SK-N-SH (cell line): ENCODE data around the gene PEMT. TPM values are rescaled to one million over a fixed set of nuclear protein-coding genes. Genes with fewer than 3 reads are reported as not detected.

Experiments used
- CTCF ChIA-PET: fragments of 300-600, 350-600 bp; formaldehyde crosslinking; extraction: SDS; loops from one replicate; lab custom pipeline; 2021; lab: Yijun Ruan, JAX
- POLR2A ChIA-PET: fragments of 350-600 bp; sonication (Branson Sonifier 250); formaldehyde crosslinking; extraction: SDS; loops from one replicate; lab custom pipeline; 2020; ENCODE audit warnings: antibody characterized with exemption, inconsistent platforms; lab: Yijun Ruan, JAX
- DNase-seq: peaks from one replicate; pipeline ENCODE4 v3.0.0; 2012
- H2AFZ ChIP-seq: fragments of 200-600 bp; sonication (generic); 2 replicates; pipeline ENCODE4 v1.8.1; 2016; ENCODE audit warnings: antibody characterized with exemption, mild to moderate bottlenecking, low read depth
- H3F3A ChIP-seq: fragments of 200-600 bp; sonication (generic); replicated peaks from 2 replicates; pipeline ENCODE3; 2016; ENCODE audit warnings: antibody characterized with exemption, mild to moderate bottlenecking; ENCODE audit not compliant: insufficient read depth
- H3K27ac ChIP-seq, 2 experiments: fragments of 200-500 bp in 1 of 2; fragments of 200-600 bp in 1 of 2; sonication (Bioruptor generic) in 1 of 2; sonication (generic), shearing (Covaris generic) in 1 of 2; 2 replicates each; pipeline versions ENCODE4 v1.5.1 to v1.6.1; 2014 to 2016; ENCODE audit warnings: low read depth in 2 of 2, inconsistent platforms in 1 of 2, low read length in 1 of 2, mild to moderate bottlenecking in 1 of 2, mixed read lengths in 1 of 2
- H3K27me3 ChIP-seq: fragments of 200-600 bp; sonication (generic), shearing (Covaris generic); 2 replicates; pipeline ENCODE4 v1.6.1; 2016; ENCODE audit warnings: mixed run types; ENCODE audit not compliant: insufficient read depth
- H3K36me3 ChIP-seq, 2 experiments: fragments of 200-500 bp in 1 of 2; fragments of 200-600 bp in 1 of 2; sonication (Bioruptor generic) in 1 of 2; sonication (generic) in 1 of 2; replicated peaks in 1 of 2; 2 replicates each; pipeline versions ENCODE3 to v1.5.1; 2014 to 2016; ENCODE audit warnings: low read length in 1 of 2, mild to moderate bottlenecking in 1 of 2; ENCODE audit not compliant: insufficient read depth in 2 of 2, control insufficient read depth in 1 of 2
- H3K4me1 ChIP-seq, 2 experiments: fragments of 200-500 bp in 1 of 2; fragments of 200-600 bp in 1 of 2; sonication (Bioruptor generic) in 1 of 2; sonication (generic), shearing (Covaris generic) in 1 of 2; 2 replicates each; pipeline versions ENCODE4 v1.5.1 to v1.6.1; 2014 to 2016; ENCODE audit warnings: low read depth in 1 of 2, low read length in 1 of 2, mixed run types in 1 of 2; ENCODE audit not compliant: insufficient read depth in 2 of 2, control insufficient read depth in 1 of 2
- H3K4me2 ChIP-seq: fragments of 200-600 bp; sonication (generic), shearing (Covaris generic); 2 replicates; pipeline ENCODE4 v1.6.1; 2017; ENCODE audit warnings: mixed run types
- H3K4me3 ChIP-seq, 2 experiments: fragments of 200-500 bp in 1 of 2; fragments of 200-600 bp in 1 of 2; sonication (Bioruptor generic) in 1 of 2; sonication (generic), shearing (Covaris generic) in 1 of 2; 2 replicates each; pipeline versions ENCODE4 v1.5.1 to v1.8.1; 2014 to 2016; ENCODE audit warnings: low read depth in 2 of 2, inconsistent platforms in 1 of 2, low read length in 1 of 2, mild to moderate bottlenecking in 1 of 2, mixed read lengths in 1 of 2, moderate library complexity in 1 of 2
- H3K79me2 ChIP-seq: fragments of 200-600 bp; sonication (generic); 2 replicates; pipeline ENCODE4 v1.8.1; 2017; ENCODE audit warnings: mild to moderate bottlenecking; ENCODE audit not compliant: insufficient read depth
- H3K9ac ChIP-seq: fragments of 200-600 bp; sonication (generic); 2 replicates; pipeline ENCODE4 v1.6.1; 2017; ENCODE audit warnings: mixed run types
- H3K9me2 ChIP-seq: fragments of 200-600 bp; sonication (generic); 2 replicates; pipeline ENCODE4 v1.6.1; 2017; ENCODE audit warnings: mixed run types
- H3K9me3 ChIP-seq: fragments of 200-600 bp; sonication (generic); 2 replicates; pipeline ENCODE4 v1.6.1; 2017; ENCODE audit warnings: mixed run types, mild to moderate bottlenecking, moderate library complexity
- H4K20me1 ChIP-seq: fragments of 200-600 bp; sonication (generic); 2 replicates; pipeline ENCODE4 v1.6.1; 2017; ENCODE audit warnings: mild to moderate bottlenecking, mixed run types; ENCODE audit not compliant: insufficient read depth
- CHD2 ChIP-seq: fragments of 150-350 bp; IDR thresholded peaks from 2 replicates; pipeline ENCODE4 v1.6.1; 2018; ENCODE audit warnings: low read length; ENCODE audit not compliant: partially characterized antibody
- ELF1 ChIP-seq: IDR thresholded peaks from 2 replicates; pipeline ENCODE4 v1.4.0; 2012
- EP300 ChIP-seq, 2 experiments: IDR thresholded peaks; 2 replicates each; pipeline versions ENCODE4 v1.4.0 to v1.6.1; 2012; ENCODE audit warnings: borderline replicate concordance in 1 of 2, low read depth in 1 of 2, low read length in 1 of 2
- EZH2phosphoT487 ChIP-seq: fragments of 200-600 bp; sonication (generic); IDR thresholded peaks from 2 replicates; pipeline ENCODE4 v1.6.1; 2017; ENCODE audit warnings: low read depth, mixed run types, mild to moderate bottlenecking, antibody characterized with exemption, moderate library complexity, borderline replicate concordance
- FOXM1 ChIP-seq: IDR thresholded peaks from 2 replicates; pipeline ENCODE4 v1.4.0; 2012; ENCODE audit warnings: low read depth, mild to moderate bottlenecking
- JUND ChIP-seq: IDR thresholded peaks from 2 replicates; pipeline ENCODE4 v1.4.0; 2012
- MAX ChIP-seq: IDR thresholded peaks from 2 replicates; pipeline ENCODE4 v1.4.0; 2012; ENCODE audit warnings: low read depth
- MXI1 ChIP-seq: IDR thresholded peaks from 2 replicates; pipeline ENCODE4 v1.6.1; 2012; ENCODE audit warnings: mild to moderate bottlenecking, low read depth, low read length, improper control_type of control experiment
- RAD21 ChIP-seq: IDR thresholded peaks from 2 replicates; pipeline ENCODE4 v1.6.1; 2012; ENCODE audit warnings: mild to moderate bottlenecking, low read length
- REST ChIP-seq: IDR thresholded peaks from 2 replicates; pipeline ENCODE4 v1.6.1; 2012; ENCODE audit warnings: mild to moderate bottlenecking, low read depth, low read length, moderate library complexity
- SIN3A ChIP-seq: IDR thresholded peaks from 2 replicates; pipeline ENCODE4 v1.6.1; 2012; ENCODE audit warnings: low read depth, mild to moderate bottlenecking, low read length, moderate library complexity, borderline replicate concordance
- SMC3 ChIP-seq: IDR thresholded peaks from 2 replicates; pipeline ENCODE4 v1.6.1; 2012; ENCODE audit warnings: low read depth, low read length, improper control_type of control experiment
- TCF12 ChIP-seq: IDR thresholded peaks from 2 replicates; pipeline ENCODE4 v1.4.0; 2012
- TEAD4 ChIP-seq: IDR thresholded peaks from 2 replicates; pipeline ENCODE4 v1.4.0; 2012; ENCODE audit warnings: mild to moderate bottlenecking, borderline replicate concordance; ENCODE audit not compliant: insufficient read depth
- USF1 ChIP-seq: IDR thresholded peaks from 2 replicates; pipeline ENCODE4 v1.4.0; 2012; ENCODE audit warnings: low read depth, borderline replicate concordance
- YY1 ChIP-seq: IDR thresholded peaks from 2 replicates; pipeline ENCODE4 v1.4.0; 2012; ENCODE audit warnings: low read depth, mild to moderate bottlenecking
- WGBS: methylation state at CpG from one replicate; pipeline ENCODE4 v1.1.6; 2017; ENCODE audit warnings: low lambda C conversion rate; 5-methylcytosine and 5-hydroxymethylcytosine counted together
- polyA plus RNA-seq, 3 experiments: library from polyadenylated mRNA; depleted of rRNA; stranded (reverse); fragments of >200 nt; gene quantifications; 2 replicates each; pipeline ENCODE4 v1.2.3, GENCODE V29; 2012
- TF ChIP-seq, protein P1 (sequence below): IDR thresholded peaks from 2 replicates; pipeline ENCODE4 v1.4.0; 2012; ENCODE audit warnings: low read depth, borderline replicate concordance
- TF ChIP-seq, protein P2 (sequence below): fragments of 200-600 bp; sonication (generic); IDR thresholded peaks from 2 replicates; pipeline ENCODE4 v1.6.1; 2017; ENCODE audit warnings: antibody characterized with exemption, mild to moderate bottlenecking, moderate library complexity

PEMT gene
- polyA plus RNA-seq, 1 of the 3 experiments (the other 2 are of a cell fraction) = 52.8 TPM

DNA sequence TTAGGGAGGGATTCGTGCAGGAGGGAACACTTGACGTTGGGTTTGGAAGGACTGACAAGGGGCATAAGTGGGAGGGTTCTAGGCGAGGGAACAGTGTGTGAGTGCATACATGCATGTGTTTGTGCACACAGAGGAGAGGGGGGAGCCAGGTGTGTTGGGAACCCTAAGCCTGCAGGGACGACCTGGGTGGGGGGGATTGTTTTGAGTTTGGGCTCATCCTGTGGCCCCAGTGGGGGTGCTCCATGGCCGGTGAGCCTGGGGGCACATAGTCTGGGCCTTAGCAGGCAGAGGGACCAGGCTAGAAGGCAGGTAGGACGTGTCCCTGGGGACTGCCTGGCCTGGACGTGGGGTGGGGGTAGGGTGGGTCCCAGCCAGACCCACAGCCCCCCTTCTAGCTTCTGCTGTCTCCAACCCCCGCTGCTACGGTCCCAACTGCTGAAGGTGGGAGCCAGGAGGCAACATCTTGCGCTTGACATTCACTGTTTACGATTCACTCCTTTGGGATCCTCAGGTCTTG, 83.4 kb downstream of the PEMT start:
- CTCF ChIA-PET = interaction anchor here (1.8 to 4.7 kb wide), 4 partner anchors 11 to 153 kb away, joined by 5 to 31 read pairs (median 14); partner anchors contain the start of gene RASD1
- Histone ChIP-seq H3K4me1 (peaks cover 6 to 23% of the 10 kb centered on the region in 2 experiments; a peak in 2 of 4 replicates), H3K36me3 (no peaks in the 10 kb centered on the region), H3K9me2 (no peaks in the 10 kb centered on the region), H3F3A (no peaks in the 10 kb centered on the region), H3K9ac (no peak overlapping the region), H3K27ac (no peak overlapping the region), H3K79me2 (no peaks in the 10 kb centered on the region), H2AFZ (no peak overlapping the region), H3K4me2 (no peak overlapping the region), H4K20me1 (peaks cover 21% of the 10 kb centered on the region; the same call in 1 of the 2 replicates), H3K9me3 (no peaks in the 10 kb centered on the region), H3K27me3 (no peaks in the 10 kb centered on the region), H3K4me3 (no peak overlapping the region)
- DNase-seq = no peak
- POLR2A ChIA-PET = no interaction called here
- TF ChIP-seq JUND (no peak), ELF1 (no peak), SIN3A (no peak), MAX (no peak), MXI1 (no peak), FOXM1 (no peak), TEAD4 (no peak), YY1 (no peak), RAD21 (no peak)
- TF ChIP-seq, protein P1, sequence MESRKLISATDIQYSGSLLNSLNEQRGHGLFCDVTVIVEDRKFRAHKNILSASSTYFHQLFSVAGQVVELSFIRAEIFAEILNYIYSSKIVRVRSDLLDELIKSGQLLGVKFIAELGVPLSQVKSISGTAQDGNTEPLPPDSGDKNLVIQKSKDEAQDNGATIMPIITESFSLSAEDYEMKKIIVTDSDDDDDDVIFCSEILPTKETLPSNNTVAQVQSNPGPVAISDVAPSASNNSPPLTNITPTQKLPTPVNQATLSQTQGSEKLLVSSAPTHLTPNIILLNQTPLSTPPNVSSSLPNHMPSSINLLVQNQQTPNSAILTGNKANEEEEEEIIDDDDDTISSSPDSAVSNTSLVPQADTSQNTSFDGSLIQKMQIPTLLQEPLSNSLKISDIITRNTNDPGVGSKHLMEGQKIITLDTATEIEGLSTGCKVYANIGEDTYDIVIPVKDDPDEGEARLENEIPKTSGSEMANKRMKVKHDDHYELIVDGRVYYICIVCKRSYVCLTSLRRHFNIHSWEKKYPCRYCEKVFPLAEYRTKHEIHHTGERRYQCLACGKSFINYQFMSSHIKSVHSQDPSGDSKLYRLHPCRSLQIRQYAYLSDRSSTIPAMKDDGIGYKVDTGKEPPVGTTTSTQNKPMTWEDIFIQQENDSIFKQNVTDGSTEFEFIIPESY = no peak
- WGBS = 85% methylated on average over 10 of the region's 11 CpGs

DNA sequence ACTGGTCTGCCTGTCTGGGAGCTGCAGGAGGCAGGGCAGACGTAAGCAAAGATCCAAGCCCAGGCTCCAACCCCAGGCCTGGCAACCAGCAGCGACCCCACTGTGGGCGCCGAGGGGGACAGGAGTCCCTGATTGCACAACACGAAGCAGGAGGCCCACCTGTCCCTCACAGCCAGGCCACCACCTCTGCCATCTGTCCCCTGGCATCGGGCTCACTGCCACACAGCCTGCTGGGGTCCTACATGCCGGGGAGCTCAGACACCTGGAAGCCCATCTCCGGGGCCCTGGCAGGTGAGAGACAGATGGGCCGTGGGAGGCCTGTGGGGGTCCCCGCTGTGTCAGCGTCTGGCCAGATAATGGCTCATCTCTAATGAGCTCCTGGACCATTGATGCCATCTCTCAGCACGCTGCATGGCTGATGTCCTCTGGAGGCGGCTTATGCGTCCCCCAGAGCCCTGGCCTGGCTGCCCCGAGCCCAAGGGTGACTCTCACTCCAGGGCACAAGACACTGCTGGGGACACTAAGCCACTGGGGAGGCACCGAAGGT, 84.0 kb downstream of the PEMT start:
- Histone ChIP-seq H3K9me2 (no peaks in the 10 kb centered on the region), H3K27me3 (no peaks in the 10 kb centered on the region), H3K4me2 (no peak overlapping the region), H3K4me1 (peaks cover 6 to 23% of the 10 kb centered on the region in 2 experiments; a peak in 2 of 4 replicates), H3K4me3 (no peak overlapping the region), H4K20me1 (peaks cover 16% of the 10 kb centered on the region; the same call in 1 of the 2 replicates), H3K36me3 (no peaks in the 10 kb centered on the region), H2AFZ (no peak overlapping the region), H3F3A (no peaks in the 10 kb centered on the region), H3K9ac (no peak overlapping the region), H3K27ac (no peak overlapping the region), H3K79me2 (no peaks in the 10 kb centered on the region), H3K9me3 (no peaks in the 10 kb centered on the region)
- POLR2A ChIA-PET = no interaction called here
- WGBS = 81% methylated on average over 5 of the region's 16 CpGs
- no peak for DNase-seq
- CTCF ChIA-PET = interaction anchor here (0.8 to 3.3 kb wide), 5 partner anchors 8 to 153 kb away, joined by 3 to 32 read pairs (median 14); partner anchors contain the start of gene RASD1
- no peak for TF ChIP-seq RAD21
- no peak for TF ChIP-seq MAX
- TF ChIP-seq TCF12 = no peak
- no peak for TF ChIP-seq SMC3
- TF ChIP-seq REST = no peak
- no peak for TF ChIP-seq EP300 (IDR thresholded peaks at IDR 0.05; ENCODE audit: borderline replicate concordance in 1 of 2, low read depth in 1 of 2, low read length in 1 of 2)
- no peak for TF ChIP-seq TEAD4
- no peak for TF ChIP-seq CHD2
- TF ChIP-seq, protein P2, sequence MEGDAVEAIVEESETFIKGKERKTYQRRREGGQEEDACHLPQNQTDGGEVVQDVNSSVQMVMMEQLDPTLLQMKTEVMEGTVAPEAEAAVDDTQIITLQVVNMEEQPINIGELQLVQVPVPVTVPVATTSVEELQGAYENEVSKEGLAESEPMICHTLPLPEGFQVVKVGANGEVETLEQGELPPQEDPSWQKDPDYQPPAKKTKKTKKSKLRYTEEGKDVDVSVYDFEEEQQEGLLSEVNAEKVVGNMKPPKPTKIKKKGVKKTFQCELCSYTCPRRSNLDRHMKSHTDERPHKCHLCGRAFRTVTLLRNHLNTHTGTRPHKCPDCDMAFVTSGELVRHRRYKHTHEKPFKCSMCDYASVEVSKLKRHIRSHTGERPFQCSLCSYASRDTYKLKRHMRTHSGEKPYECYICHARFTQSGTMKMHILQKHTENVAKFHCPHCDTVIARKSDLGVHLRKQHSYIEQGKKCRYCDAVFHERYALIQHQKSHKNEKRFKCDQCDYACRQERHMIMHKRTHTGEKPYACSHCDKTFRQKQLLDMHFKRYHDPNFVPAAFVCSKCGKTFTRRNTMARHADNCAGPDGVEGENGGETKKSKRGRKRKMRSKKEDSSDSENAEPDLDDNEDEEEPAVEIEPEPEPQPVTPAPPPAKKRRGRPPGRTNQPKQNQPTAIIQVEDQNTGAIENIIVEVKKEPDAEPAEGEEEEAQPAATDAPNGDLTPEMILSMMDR = no peak
- TF ChIP-seq EZH2phosphoT487 = no peak
- no peak for TF ChIP-seq USF1
